ENCODE measurements around the gene MRGPRG. TPM values are rescaled to one million over a fixed set of nuclear protein-coding genes. Genes with fewer than 3 reads are reported as not detected.

MRGPRG gene
- total and polyA plus RNA-seq, 2 of the 8 experiments (the other 6 are each of a cell fraction or from before 2014, with no cell fraction given), result not detected

- Histone ChIP-seq H3K9me3 (ENCODE audit: insufficient read depth in 2 of 2, low read depth in 1 of 2, low read length in 1 of 2) (0 out of 4 replicates have a peak, but pooled peaks cover 0 to 4% of the 10 kb centered on the region in 2 experiments), H3K4me2 (ENCODE audit: insufficient read depth in 1 of 2, low read depth in 2 of 2, low read length in 2 of 2) (no peak overlapping the region), H2BK5ac (ENCODE audit: low read depth, low read length) (no peak overlapping the region), H3K18ac (ENCODE audit: extremely low read depth, low read length) (no peak overlapping the region), H2BK20ac (ENCODE audit: low read length) (no peak overlapping the region), H3K79me1 (ENCODE audit: low read depth, low read length) (no peaks in the 10 kb centered on the region; the same call in 1 of the 2 replicates), H2AK5ac (ENCODE audit: low read depth, low read length) (no peak overlapping the region), H3K23ac (ENCODE audit: insufficient read length) (no peak overlapping the region), H3K56ac (replicated peaks; ENCODE audit: insufficient read length, low read depth, low read length) (no peak overlapping the region), H3K4me3 (ENCODE audit: extremely low read depth in 1 of 4, insufficient read depth in 2 of 4, low read depth in 3 of 4, low read length in 4 of 4) (no peak overlapping the region), H4K5ac (ENCODE audit: insufficient read length, low read depth, low read length) (no peak overlapping the region), H3K27ac (ENCODE audit: low read depth, low read length) (no peak overlapping the region), H2BK12ac (ENCODE audit: low read depth, low read length) (no peak overlapping the region), H3K79me2 (ENCODE audit: control insufficient read depth in 1 of 2, insufficient read depth in 2 of 2, low read length in 2 of 2) (no peaks in the 10 kb centered on the region), H4K8ac (ENCODE audit: extremely low read depth, insufficient read depth, low read length) (no peak overlapping the region), H4K20me1 (replicated peaks in 1 of 2; ENCODE audit: control insufficient read depth in 1 of 2, insufficient read depth in 2 of 2, low read length in 2 of 2) (peaks cover 0 to 6% of the 10 kb centered on the region in 2 experiments), H3K9ac (replicated peaks in 1 of 4; ENCODE audit: extremely low read depth in 1 of 4, low read depth in 3 of 4, low read length in 3 of 4) (no peak overlapping the region), H4K91ac (replicated peaks; ENCODE audit: insufficient read length, low read length) (no peak overlapping the region), H2AFZ (ENCODE audit: low read length) (no peak overlapping the region), H3K14ac (ENCODE audit: insufficient read length) (no peak overlapping the region), H2BK120ac (replicated peaks; ENCODE audit: low read depth, low read length) (no peak overlapping the region), H3K36me3 (ENCODE audit: control insufficient read depth in 2 of 4, insufficient read depth in 4 of 4, low read length in 3 of 4) (no peaks in the 10 kb centered on the region; a peak in 1 of 8 replicates), H3K4me1 (replicated peaks in 1 of 4; ENCODE audit: control insufficient read depth in 3 of 4, insufficient read depth in 4 of 4, low read length in 3 of 4) (peaks cover 0 to 8% (median 5%) of the 10 kb centered on the region in 4 experiments; a peak in 6 of 7 replicates), H3K23me2 (ENCODE audit: low read depth, low read length) (peaks cover 12% of the 10 kb centered on the region; the same call in 1 of the 2 replicates), H2BK15ac (ENCODE audit: low read length) (no peak overlapping the region), H3K27me3 (replicated peaks in 1 of 4; ENCODE audit: control insufficient read depth in 3 of 4, extremely low read depth in 1 of 4, insufficient read depth in 3 of 4, low read length in 3 of 4) (peaks cover 0 to 8% (median 3%) of the 10 kb centered on the region in 4 experiments; a peak in 3 of 7 replicates), H3K4ac (replicated peaks; ENCODE audit: insufficient read length, low read depth, low read length) (no peak overlapping the region)
- DNase-seq (ENCODE audit: low read depth in 1 of 2, low spot score in 2 of 2) (no peak), FAIRE-seq (no peak)
- CTCF ChIA-PET (ENCODE audit: partially characterized antibody), result interaction anchor here (2.3 to 3.0 kb wide), 2 partner anchors 9 to 45 kb away, joined by 9 to 14 read pairs; no protein-coding TSS in a partner anchor
- POLR2A ChIA-PET (ENCODE audit: partially characterized antibody), result no interaction called here
- 95% methylated on average over 12 of the region's 12 CpGs; no CpG with 5 or more reads in 1 of the 2 experiments for WGBS, 2 experiments (ENCODE audit: extremely low coverage in 1 of 2, insufficient coverage in 1 of 2, insufficient read length in 1 of 2, insufficient replicate concordance in 2 of 2, low coverage in 1 of 2, low lambda C conversion rate in 2 of 2, missing lambda C conversion rate in 1 of 2)
- no peak for TF ChIP-seq EZH2 (IDR thresholded peaks at IDR 0.05; ENCODE audit: low read depth, low read length, severe bottlenecking)
- TF ChIP-seq TAF1 (IDR thresholded peaks at IDR 0.05; ENCODE audit: low read depth, low read length), result no peak
- TF ChIP-seq BACH1 (IDR thresholded peaks at IDR 0.05; ENCODE audit: low read length), result no peak
Observed at GRCh38 chr11:3171931-3172560, 46.6 kb downstream of the MRGPRG start.
